GM19193 (cell line): ENCODE results near the gene UNC80.

Experiments used
- POLR2A ChIP-seq: IDR thresholded peaks from 4 replicates; pipeline ENCODE4 v1.6.1; 2011; ENCODE audit not compliant: insufficient read depth, insufficient read length; ENCODE audit errors: extremely low read depth

Gene UNC80

GRCh38 chr2:209993968-209994367 is 222.3 kb downstream of the UNC80 start:
- no peak for TF ChIP-seq POLR2A

DNA sequence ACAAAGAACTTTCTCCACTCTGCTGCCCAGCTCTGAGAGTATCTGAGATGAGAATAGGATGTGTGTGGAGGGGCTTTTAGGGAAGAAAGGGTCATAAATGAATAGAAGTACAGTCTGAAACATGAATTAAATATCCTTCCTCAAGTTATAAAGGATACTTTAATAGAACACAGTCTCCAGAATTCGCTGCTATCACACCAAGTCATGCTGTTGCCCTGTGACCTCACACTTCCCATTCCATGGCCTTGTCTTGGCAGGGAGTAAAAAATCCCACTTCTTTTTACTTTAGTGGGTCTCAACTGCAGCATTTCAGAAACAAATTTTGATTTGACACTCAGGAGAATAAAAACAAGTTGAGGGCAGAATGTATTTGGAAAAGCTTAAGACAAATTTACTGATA is 227.0 kb downstream of the UNC80 start:
- TF ChIP-seq POLR2A = no peak

DNA sequence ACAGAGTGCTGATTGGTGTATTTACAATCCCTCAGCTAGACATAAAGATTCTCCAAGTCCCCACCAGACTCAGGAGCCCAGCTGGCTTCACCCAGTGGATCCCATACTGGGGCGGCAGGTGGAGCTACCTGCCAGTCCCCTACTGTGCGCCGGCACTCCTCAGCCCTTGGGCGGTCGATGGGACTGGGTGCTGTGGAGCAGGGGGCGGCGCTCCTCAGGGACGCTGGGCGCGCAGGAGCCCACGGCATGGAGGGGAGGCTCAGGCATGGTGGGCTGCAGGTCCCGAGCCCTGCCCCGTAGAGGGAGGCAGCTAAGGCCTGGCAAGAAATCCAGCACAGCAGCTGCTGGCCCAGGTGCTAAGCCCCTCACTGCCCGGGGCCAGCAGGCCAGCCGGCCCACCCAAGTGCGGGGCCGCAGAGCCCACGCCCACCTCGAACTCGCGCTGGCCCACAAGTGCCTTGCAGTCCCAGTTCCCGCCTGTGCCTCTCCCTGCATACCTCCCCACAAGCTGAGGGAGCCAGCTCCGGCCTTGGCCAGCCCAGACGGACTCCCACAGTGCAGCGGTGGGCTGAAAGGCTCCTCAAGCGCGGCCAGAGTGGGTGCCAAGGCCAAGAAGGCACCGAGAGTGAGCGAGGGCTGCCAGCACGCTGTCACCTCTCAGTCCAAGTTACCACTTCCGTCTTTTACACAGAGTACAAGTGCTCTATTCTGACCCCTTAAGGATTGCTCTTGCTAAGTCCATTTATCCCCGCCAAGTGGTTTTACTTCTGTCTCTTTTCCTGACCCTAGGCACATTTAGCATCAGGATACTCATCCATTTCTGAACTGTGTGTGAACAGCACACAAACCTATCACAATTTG is 229.1 kb downstream of the UNC80 start:
- no peak for TF ChIP-seq POLR2A

- peak; percentile 81 for TF ChIP-seq POLR2A
Measured at GRCh38 chr2:210002158-210003157, 230.8 kb downstream of the UNC80 start, which contains the start of gene RPE. Gene RPE, plus strand, starts transcription at chr2:210002638. Its CDS starts 24 bp downstream, at chr2:210002662.

DNA sequence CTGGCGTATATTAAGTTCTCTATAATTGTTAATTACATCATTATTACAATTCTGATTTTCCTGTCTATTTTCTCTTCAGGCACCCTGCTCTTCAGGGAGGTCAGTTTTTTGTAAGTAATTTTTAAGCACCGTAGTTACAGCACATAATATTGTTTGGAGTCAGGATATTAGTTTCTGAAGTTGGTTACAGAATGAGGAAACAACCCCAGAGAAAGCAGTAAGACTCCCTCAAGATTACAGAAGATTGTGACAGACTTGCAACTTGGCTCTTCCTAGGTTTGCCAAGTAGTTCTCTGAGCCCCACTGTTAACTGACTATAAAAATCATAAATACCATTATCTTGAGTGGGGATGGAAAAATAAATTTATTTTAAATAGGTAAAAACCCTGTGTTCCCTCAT is 231.7 kb downstream of the UNC80 start:
- no peak for TF ChIP-seq POLR2A

DNA sequence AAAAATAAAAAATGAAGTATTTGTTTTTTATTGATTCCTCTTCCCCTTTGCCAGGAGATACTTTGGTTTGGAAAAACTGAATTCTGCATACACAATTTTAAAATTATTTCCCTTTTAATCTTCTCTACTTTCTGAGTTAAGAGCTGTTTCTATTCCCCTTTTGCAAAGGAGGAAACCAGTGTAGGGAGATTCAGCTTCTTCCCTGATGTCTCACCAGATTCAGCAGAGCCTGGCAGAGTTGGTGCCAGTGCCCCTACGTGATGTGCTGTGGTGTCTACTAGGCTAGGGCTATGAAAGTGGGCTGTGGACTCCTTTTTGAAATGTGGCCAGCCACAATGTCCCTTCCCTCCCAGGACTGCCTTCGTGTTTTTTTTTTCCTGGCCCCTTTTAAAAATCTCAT is 233.2 kb downstream of the UNC80 start:
- TF ChIP-seq POLR2A = no peak

DNA sequence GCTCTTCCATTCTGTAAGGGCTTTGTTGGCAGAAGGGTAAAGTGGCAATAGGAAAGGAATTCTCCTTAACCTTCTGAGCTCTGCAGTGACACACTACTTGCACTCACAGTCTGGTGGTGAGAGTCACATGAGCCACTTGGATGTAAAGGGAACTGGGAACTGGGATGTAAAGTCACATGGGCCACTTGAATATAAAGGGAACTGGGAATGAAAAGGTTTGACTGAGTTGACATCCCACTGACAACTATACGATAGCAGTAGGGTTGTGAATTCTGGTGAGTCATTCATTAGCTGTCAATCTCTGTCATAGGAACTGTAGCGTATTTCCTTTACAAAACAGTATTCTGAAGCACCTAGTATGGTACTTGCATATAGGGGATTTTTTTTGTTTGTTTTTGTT is 236.3 kb downstream of the UNC80 start:
- TF ChIP-seq POLR2A = no peak

- no peak for TF ChIP-seq POLR2A
Measured at GRCh38 chr2:210009126-210009525, 237.5 kb downstream of the UNC80 start.

GRCh38 chr2:210009896-210010295 is 238.3 kb downstream of the UNC80 start:
- no peak for TF ChIP-seq POLR2A

DNA sequence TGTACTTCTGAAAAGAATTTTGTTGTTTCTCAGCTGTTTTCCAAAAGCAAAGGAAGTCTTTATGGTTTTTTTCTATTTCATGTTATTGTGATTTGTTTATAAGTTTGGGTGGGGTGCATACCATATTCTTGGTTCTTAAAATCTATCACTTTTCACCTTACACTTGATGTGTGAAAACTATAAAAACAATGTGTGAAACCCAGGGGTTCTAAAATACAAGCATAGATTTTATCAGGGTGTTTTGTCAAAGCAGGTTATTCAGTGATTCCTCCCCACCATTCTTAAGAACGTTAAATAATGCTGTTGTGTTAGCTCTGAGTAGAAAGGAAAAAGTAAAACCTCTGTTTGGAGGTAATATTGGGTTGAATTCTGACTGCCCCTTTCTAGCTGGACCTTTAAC is 248.5 kb downstream of the UNC80 start:
- TF ChIP-seq POLR2A = no peak

DNA sequence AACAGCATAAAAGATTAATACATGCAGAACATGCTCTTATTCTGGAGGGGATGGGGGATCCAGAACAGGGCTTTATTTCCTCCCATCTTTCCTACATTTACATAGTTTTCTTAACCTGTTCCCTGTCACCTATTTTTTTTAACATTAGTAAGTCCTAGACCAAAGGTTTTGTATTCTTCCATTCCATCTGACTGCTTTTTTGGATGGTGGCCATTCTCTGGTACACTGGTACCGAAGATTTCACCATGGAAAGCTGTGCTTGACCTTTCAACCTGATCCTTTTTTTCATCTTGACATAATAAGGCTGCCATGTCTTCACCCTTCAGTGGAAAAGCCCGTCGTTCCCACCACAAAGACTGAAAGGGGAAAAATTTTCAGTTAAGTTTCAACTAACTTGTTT is 251.2 kb downstream of the UNC80 start:
- TF ChIP-seq POLR2A = no peak

DNA sequence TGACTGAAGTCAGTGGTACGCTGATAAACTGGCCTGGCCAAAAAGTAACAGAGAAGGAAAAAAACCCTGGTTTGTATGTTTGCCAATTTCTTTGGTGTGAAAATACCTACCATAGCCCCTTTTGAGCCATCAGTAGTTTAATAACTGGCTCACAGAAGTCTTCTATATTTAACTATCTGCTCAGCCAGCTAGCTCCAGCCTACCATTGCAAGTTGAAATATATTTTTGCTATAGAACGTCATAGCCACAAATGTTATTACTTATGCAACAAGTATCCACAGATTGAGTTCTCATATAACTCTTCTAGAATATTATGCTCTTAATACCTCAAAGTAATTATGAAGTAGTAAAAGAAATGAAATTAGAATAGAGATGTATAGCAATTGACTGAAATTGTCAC is 256.0 kb downstream of the UNC80 start:
- no peak for TF ChIP-seq POLR2A

DNA sequence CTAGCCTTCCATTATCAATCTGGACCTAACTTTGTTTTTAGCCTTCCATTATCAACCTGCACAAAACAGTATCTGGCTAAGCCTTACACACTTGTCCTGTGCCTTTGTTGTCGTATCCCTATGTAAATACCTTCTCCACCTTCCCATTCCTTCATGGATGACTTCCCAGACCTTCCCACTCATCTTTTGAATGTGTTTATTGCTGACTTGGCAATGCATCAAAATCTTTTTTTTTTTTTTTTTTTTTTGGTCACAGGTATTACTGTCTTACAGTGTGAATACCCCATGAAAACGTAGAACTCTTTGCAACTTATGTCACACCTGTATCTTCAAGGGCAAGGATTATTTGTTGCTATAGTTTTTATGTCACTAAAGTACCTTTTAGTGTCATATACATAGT is 256.5 kb downstream of the UNC80 start:
- TF ChIP-seq POLR2A = no peak

GRCh38 chr2:210034087-210034683 is 262.6 kb downstream of the UNC80 start:
- TF ChIP-seq POLR2A = no peak

DNA sequence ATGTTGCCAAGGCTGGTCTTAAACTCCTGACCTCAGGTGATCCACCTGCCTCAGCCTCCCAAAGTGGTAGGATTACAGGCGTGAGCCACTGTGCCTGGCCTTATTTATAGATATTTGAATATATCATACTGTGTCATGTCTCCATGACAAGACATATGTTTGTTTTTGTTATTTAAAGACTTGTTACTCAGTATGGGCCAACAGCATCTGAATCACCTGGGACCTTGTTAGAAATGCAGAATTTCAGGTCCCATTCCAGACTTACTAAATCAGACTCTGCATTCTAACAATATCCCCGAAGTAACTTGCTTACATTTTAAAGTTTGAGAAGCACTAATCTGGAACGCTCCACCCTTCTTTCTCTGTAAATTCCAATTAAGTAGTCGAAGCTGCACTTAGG is 264.0 kb downstream of the UNC80 start:
- no peak for TF ChIP-seq POLR2A
